ENCODE data around the gene NEURL4.
"Not testable (repeated sequence)": the region's sequence is repeated elsewhere in the genome, so short reads cannot be mapped to it uniquely, and the experiment has no call there.

GRCh38 chr17:7337600-7337999 lies 8.5 kb upstream of the NEURL4 start:
- TF ChIP-seq CTCF (IDR thresholded peaks at IDR 0.05); POLR2A (IDR thresholded peaks at IDR 0.05); POLR2AphosphoS5 (IDR thresholded peaks at IDR 0.05; ENCODE audit: insufficient read depth in 1 of 2, low read depth in 1 of 2): not testable (repeated sequence)
